ENCODE measurements around the gene DNM2. TPM values are rescaled to one million over a fixed set of nuclear protein-coding genes. Genes with fewer than 3 reads are reported as not detected.
"Not testable (repeated sequence)": the region's sequence is repeated elsewhere in the genome, so short reads cannot be mapped to it uniquely, and the experiment has no call there.

Gene DNM2
- 100 to 1,000 TPM; 238 to 744 (median 318) TPM for total RNA-seq

GRCh38 chr19:10717356-10718204, at the start of gene DNM2:
Gene DNM2, plus strand, starts transcription at chr19:10718079. Its CDS starts 164 bp downstream, at chr19:10718243.
- DNase-seq (peak; percentile 99 to 100), ATAC-seq (ENCODE audit: low FRiP score in 2 of 2) (peak; percentile 95 to 97)
- Histone ChIP-seq H3K9me3 (no peaks in the 10 kb centered on the region), H3K36me3 (peaks cover 0 to 25% (median 8%) of the 10 kb centered on the region in 4 donors), H3K27me3 (no peaks in the 10 kb centered on the region), H3K27ac (peak within 1 kb of the TSS; percentile 94 to 98 (median 96)), H3K4me3 (peak within 1 kb of the TSS; percentile 78 to 100 (median 92)), H3K4me1 (peaks cover 31 to 45% (median 37%) of the 10 kb centered on the region in 4 donors)
- TF ChIP-seq POLR2A (IDR thresholded peaks at IDR 0.05) = peak in 3 of 4 donors; percentile 79 to 98 (median 82)
- peak; percentile 65 to 94 (median 85) for TF ChIP-seq CTCF (IDR thresholded peaks at IDR 0.05)
- TF ChIP-seq POLR2AphosphoS5 (IDR thresholded peaks at IDR 0.05) = peak; percentile 75 to 84
- no peak for TF ChIP-seq EP300 (IDR thresholded peaks at IDR 0.05)
- WGBS, 2 donors = 0 to 1% methylated on average over 22 to 35 of the region's 57 CpGs

GRCh38 chr19:10669246-10669645, 48.6 kb upstream of the DNM2 start:
- Histone ChIP-seq H3K36me3 (peaks cover 4 to 43% (median 22%) of the 10 kb centered on the region in 4 donors), H3K27ac (no peak overlapping the region), H3K9me3 (no peaks in the 10 kb centered on the region), H3K27me3 (no peaks in the 10 kb centered on the region), H3K4me3 (no peak overlapping the region), H3K4me1 (peaks cover 4 to 47% (median 25%) of the 10 kb centered on the region in 4 donors)
- TF ChIP-seq CTCF (IDR thresholded peaks at IDR 0.05) (no peak), EP300 (IDR thresholded peaks at IDR 0.05) (no peak), POLR2AphosphoS5 (IDR thresholded peaks at IDR 0.05) (no peak), POLR2A (IDR thresholded peaks at IDR 0.05) (no peak)
- no peak for ATAC-seq (ENCODE audit: low FRiP score in 2 of 2)
- 78% methylated on average over 6 of the region's 6 CpGs for WGBS, 2 donors
- DNase-seq = no peak

GRCh38 chr19:10670182-10670581, 47.7 kb upstream of the DNM2 start:
- DNase-seq = no peak
- Histone ChIP-seq H3K9me3 (no peaks in the 10 kb centered on the region), H3K4me3 (no peak overlapping the region), H3K27me3 (no peaks in the 10 kb centered on the region), H3K36me3 (peaks cover 4 to 52% (median 22%) of the 10 kb centered on the region in 4 donors), H3K4me1 (peaks cover 4 to 43% (median 25%) of the 10 kb centered on the region in 4 donors), H3K27ac (no peak overlapping the region)
- WGBS, 2 donors = 70 to 87% methylated on average over 1 of the region's 1 CpG
- peak in 1 of 2 donors; percentile 37 for ATAC-seq (ENCODE audit: low FRiP score in 2 of 2)
- TF ChIP-seq CTCF (IDR thresholded peaks at IDR 0.05) = no peak
- TF ChIP-seq POLR2A (IDR thresholded peaks at IDR 0.05) = no peak
- TF ChIP-seq POLR2AphosphoS5 (IDR thresholded peaks at IDR 0.05) = no peak

- TF ChIP-seq CTCF (IDR thresholded peaks at IDR 0.05) (no peak), EP300 (IDR thresholded peaks at IDR 0.05) (no peak), POLR2AphosphoS5 (IDR thresholded peaks at IDR 0.05) (no peak), POLR2A (IDR thresholded peaks at IDR 0.05) (no peak)
- peak in 1 of 2 donors; percentile 44 for DNase-seq
- Histone ChIP-seq H3K4me3 (no peak overlapping the region), H3K27ac (peak overlapping the region in 1 of 4 donors; percentile 31), H3K4me1 (peaks cover 4 to 43% (median 25%) of the 10 kb centered on the region in 4 donors), H3K9me3 (no peaks in the 10 kb centered on the region), H3K36me3 (peaks cover 4 to 60% (median 29%) of the 10 kb centered on the region in 4 donors), H3K27me3 (no peaks in the 10 kb centered on the region)
- WGBS, 2 donors = 87 to 89% methylated on average over 22 to 24 of the region's 24 CpGs
- no peak for ATAC-seq (ENCODE audit: low FRiP score in 2 of 2)
Observed at GRCh38 chr19:10670876-10671804, 46.7 kb upstream of the DNM2 start.

GRCh38 chr19:10671922-10672321, 46.0 kb upstream of the DNM2 start:
- peaks cover 4 to 62% (median 33%) of the 10 kb centered on the region in 4 donors for H3K36me3 ChIP-seq
- not testable (repeated sequence) for H3K27me3 ChIP-seq; ATAC-seq (ENCODE audit: low FRiP score in 2 of 2); H3K4me3 ChIP-seq; H3K9me3 ChIP-seq; DNase-seq
- 86 to 94% methylated on average over 3 of the region's 3 CpGs for WGBS, 2 donors
- peak overlapping the region in 1 of 4 donors; percentile 31 for H3K27ac ChIP-seq
- H3K4me1 ChIP-seq = peaks cover 4 to 37% (median 25%) of the 10 kb centered on the region in 4 donors

GRCh38 chr19:10675214-10675613, 42.7 kb upstream of the DNM2 start:
- H3K9me3 ChIP-seq; H3K27ac ChIP-seq; DNase-seq; ATAC-seq (ENCODE audit: low FRiP score in 2 of 2); H3K27me3 ChIP-seq; H3K4me3 ChIP-seq: not testable (repeated sequence)
- peaks cover 4 to 17% (median 10%) of the 10 kb centered on the region in 4 donors for H3K4me1 ChIP-seq
- WGBS, 2 donors = 80 to 87% methylated on average over 7 to 8 of the region's 8 CpGs
- H3K36me3 ChIP-seq = peaks cover 25 to 88% (median 62%) of the 10 kb centered on the region in 4 donors
